PC-9 (cell line): Measurements from ENCODE around the gene FGFR2.

ENCODE experiments used
- CTCF ChIP-seq: fragments of 200-600 bp; sonication (generic); conservative IDR thresholded peaks from 2 replicates; pipeline ENCODE4 v1.6.1; 2017; ENCODE audit warnings: mixed run types, antibody characterized with exemption, mild to moderate bottlenecking, moderate library complexity
- EZH2 ChIP-seq: fragments of 200-600 bp; sonication (generic); IDR thresholded peaks from 2 replicates; pipeline ENCODE4 v1.8.0; 2017; ENCODE audit warnings: antibody characterized with exemption, low read depth

- TF ChIP-seq CTCF (no peak), EZH2 (no peak)
Measured at GRCh38 chr10:121607310-121608055, 9.2 kb upstream of the FGFR2 start.
